DMS79 treated with DMSO at 0.1 percent for 48 hours (cell line): ENCODE data around the gene PTPRD.
A peak's percentile ranks its signal among the peaks of the same experiment; 100 is the strongest.

Experiments
- DNase-seq: peaks from one replicate; lab custom pipeline; 2025; lab: John Stamatoyannopoulos, UW

Gene PTPRD

GRCh38 chr9:8680157-8680556 lies 1932.6 kb downstream of the PTPRD start:
- no peak for DNase-seq

DNA sequence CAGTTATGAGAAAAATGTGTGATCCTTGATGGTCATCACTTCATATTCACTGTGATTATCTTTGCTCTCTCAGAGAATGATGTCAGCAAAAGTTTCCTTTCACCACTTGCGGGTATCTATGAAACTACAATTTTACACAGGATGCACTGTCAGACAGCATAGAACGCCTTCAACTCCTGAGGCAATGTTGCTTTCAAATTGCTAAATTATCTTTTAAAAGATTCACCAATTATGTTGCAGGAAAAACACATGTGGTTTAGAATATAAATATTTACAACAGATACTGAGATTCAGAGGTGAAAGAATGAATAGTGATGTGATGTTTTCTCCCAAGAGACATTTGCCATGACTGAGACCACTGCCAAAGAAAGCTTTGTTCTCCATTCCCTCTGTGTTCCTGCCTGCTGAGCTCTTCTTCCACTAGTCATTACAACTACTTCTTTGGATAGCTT lies 1933.4 kb downstream of the PTPRD start:
- DNase-seq: no peak

DNA sequence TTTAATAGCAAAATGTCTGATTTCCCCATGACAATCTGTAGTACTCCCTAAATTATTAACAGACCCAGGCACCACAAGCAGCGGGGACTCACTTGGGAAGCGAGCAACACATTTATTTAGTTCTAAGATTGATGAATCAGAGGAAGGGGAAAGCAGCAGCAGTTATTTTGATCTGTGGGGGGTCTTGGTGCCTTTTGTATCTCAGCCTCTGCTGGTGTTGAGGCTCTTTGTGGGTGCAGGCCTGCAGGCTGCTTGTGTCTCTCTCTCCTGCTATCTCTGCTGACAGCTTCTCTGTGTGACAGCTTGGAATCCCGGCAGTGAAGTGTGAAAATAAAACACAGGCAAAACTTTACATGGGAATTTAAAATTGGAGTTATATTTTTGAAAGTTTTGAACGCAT lies 1935.1 kb downstream of the PTPRD start:
- DNase-seq: no peak

- peak; percentile 77 for DNase-seq
These were observed 1938.3 kb downstream of the PTPRD start for GRCh38 chr9:8674536-8674935.

DNA sequence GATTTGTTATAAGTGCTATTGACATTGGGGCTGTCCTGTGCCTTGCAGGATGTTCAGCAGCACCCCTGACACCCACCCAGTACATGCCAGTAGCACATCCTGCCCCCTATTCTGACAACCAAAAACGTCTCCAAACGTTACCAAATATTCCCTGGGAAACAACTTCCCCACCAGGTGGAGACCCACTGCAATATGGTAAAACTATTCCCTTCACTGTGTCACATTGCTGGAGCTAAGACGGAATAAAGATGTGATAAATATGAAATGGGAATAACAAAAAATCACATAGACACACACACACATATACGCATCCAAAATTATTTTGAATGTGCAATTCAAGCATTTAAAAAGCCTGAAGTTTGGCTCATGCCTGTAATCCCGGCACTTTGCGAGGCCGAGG lies 1939.0 kb downstream of the PTPRD start:
- peak; percentile 78 for DNase-seq

DNA sequence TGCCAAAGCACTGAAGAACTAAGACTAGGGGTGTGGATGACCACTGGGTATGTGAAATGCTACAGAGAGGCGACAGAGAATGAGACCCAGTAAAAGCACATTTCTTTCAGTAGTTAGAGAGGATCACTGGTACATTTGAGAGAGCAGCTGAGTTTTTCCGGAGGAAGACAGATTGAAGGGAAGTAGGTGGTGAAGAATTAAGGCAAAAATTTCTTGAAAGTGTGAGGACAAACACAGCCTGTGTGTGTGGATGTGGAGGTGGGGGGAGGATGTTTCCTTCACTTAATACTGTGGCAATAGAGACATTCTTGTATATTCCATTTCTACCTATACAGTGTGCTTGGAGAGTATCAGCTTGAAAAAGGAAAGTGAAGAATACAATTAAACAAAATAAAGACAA lies 1942.1 kb downstream of the PTPRD start:
- DNase-seq: no peak

GRCh38 chr9:8668751-8669150 lies 1944.1 kb downstream of the PTPRD start:
- DNase-seq: no peak

GRCh38 chr9:8668231-8668630 lies 1944.6 kb downstream of the PTPRD start:
- no peak for DNase-seq

GRCh38 chr9:8666060-8666459 lies 1946.7 kb downstream of the PTPRD start:
- DNase-seq: no peak

GRCh38 chr9:8660383-8660782 lies 1952.4 kb downstream of the PTPRD start:
- peak; percentile 92 for DNase-seq

GRCh38 chr9:8659108-8659507 lies 1953.7 kb downstream of the PTPRD start:
- DNase-seq: no peak

DNA sequence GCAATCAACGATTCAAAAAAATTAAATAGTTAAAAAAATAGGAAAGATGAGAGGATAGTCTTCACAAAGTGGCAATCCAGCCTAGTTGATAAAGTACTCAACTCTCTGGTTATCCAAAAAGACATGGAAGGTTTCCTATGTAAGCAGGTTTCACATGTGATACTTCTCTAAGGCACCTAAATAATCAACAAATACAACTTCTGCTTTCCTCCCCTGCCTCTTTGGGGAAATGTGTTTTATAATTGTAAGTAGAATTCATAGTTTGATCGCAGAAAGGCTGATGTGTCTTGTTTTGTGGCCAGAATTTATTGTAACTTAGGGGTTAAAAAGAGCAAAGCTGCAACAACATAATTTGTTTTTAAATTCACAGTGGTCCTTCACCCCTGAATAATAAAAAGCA lies 1957.7 kb downstream of the PTPRD start:
- DNase-seq: no peak

DNA sequence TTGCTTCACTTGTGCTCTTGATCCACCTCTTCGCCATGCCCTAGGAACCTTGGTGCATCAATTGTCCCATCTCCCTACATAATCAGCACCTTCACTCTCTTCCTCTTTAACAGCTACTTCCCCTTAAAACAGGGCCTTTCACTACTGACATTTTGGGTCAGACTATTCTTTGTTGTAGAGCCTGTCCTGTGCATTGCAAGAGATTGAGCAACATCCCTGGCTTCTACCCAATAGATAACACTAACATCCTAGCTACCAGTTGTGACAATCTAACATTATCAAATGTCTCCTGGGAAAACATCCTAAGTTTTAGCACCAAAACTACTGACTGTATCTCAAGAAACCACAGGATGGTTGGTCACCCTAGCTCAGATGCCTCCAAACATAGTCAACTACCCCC lies 1958.9 kb downstream of the PTPRD start:
- no peak for DNase-seq

DNA sequence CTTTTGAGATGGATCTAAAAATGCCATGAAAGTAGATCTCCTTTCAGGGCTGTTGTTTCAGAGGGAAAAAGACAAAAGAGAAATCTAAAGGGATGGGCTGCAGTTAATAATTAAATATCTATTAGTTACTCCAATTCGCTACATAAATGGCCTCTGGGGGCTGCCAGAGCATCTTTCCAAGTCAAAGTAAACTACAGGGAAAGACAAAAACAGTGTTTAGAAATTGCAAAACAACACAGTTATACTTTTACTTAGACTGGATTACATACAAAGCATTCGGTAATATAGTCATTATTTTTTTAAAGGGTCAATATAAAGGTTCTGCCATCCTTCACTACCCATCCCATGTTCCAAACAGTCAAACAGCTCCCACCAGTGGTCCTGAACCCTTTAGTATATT lies 1959.7 kb downstream of the PTPRD start:
- no peak for DNase-seq

GRCh38 chr9:8652255-8652654 lies 1960.5 kb downstream of the PTPRD start:
- no peak for DNase-seq

DNA sequence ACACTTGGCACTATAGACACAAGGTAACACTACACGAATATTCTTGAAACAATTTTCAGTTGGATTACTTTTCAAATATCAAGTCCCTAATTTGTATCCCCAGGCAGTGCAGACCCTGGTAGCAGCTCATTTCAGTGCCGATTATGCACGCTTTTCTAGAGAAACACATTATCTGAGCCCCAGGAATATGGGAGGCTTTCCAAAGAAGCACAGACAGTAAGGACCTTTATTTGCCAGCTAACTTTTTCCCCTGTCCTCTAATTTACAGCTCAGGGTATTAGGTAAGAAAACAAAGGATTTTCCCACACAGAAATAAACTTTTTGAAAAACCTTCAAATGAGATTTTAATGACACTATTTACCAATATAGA lies 1961.0 kb downstream of the PTPRD start:
- DNase-seq: no peak

GRCh38 chr9:8651070-8651845 lies 1961.5 kb downstream of the PTPRD start:
- DNase-seq: no peak

- no peak for DNase-seq
These were observed 1963.0 kb downstream of the PTPRD start for GRCh38 chr9:8649807-8650206.

DNA sequence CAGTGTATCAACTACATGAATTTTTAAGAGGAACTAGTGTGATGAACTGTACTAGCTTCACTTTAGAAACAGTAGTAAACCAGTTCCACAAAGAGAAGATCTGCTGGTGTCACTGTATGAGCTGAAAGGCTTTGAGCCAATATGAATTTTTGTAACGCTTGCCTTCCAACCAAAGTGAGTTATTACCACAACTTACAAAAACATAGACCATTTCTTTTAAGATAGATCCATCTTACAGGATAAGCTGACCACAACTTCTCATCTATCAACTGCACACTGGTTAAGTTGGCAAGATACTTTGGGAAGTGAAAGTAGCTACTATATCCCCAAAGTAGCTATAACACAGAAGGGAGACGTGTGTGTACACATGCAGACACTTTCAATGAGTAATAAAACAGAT lies 1963.6 kb downstream of the PTPRD start:
- no peak for DNase-seq

DNA sequence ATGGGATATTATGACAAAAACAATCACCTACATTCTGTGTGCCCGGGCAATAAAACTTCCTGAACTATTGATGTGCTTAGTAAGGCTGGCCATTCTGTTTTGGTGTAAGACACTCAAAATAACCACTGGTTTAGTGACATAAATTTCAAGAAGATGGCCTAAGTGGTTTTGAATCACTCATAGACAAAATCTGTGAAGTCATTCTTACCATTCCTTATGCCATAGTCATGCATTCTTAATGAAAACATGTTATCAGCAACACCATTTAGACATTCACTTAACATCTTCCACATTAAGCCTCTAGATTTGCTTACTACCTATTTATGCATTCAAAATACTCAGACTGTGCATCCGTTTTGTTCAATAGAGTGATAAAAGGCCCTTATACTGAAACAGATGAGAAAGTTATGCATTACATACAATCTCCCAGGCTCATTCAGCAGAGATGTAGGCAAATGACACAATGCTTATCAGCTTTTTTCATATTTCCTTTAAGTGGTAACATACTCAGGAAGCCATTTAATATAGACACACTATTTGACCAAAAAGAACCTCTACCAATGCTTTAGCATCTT lies 1964.4 kb downstream of the PTPRD start:
- DNase-seq: no peak

- no peak for DNase-seq
These were observed 1965.0 kb downstream of the PTPRD start for GRCh38 chr9:8647824-8648223.

GRCh38 chr9:8644571-8644970 lies 1968.2 kb downstream of the PTPRD start:
- no peak for DNase-seq

DNA sequence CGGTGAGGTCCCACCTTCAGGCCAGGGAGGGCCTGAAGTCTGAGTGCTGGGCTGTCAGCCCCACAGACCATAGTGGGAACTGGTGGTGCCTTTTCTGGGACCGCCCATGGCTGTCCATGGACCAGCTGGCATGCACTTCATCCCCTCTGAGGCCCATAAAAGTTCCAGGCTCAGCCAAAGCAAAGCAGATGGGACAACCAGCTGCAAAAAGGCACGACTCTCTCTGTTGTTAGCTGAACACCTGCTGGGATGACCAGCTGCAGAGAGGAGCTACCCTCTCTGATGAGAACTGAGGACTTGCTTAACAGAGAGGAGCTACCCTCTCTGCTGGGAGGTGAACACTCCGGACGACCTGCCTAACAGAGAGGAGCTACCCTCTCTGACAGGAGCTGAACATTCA lies 1968.9 kb downstream of the PTPRD start:
- DNase-seq: no peak

GRCh38 chr9:8643464-8643863 lies 1969.3 kb downstream of the PTPRD start:
- DNase-seq: no peak
